ENCODE results near the gene CA4. TPM values are rescaled to one million over a fixed set of nuclear protein-coding genes. Genes with fewer than 3 reads are reported as not detected.
"Not testable (repeated sequence)": the region's sequence is repeated elsewhere in the genome, so short reads cannot be mapped to it uniquely, and the experiment has no call there.

The CA4 gene
- total RNA-seq, result 12.9 TPM
- long read RNA-seq, transcript CA4-201 (8 exons, 1,154 nt), result major isoform, 9 of 15 reads
- long read RNA-seq, partial matches to known transcripts, result 2 of 15 reads
- long read RNA-seq, other reads (novel, unspliced or antisense), result 4 of 15 reads

DNA sequence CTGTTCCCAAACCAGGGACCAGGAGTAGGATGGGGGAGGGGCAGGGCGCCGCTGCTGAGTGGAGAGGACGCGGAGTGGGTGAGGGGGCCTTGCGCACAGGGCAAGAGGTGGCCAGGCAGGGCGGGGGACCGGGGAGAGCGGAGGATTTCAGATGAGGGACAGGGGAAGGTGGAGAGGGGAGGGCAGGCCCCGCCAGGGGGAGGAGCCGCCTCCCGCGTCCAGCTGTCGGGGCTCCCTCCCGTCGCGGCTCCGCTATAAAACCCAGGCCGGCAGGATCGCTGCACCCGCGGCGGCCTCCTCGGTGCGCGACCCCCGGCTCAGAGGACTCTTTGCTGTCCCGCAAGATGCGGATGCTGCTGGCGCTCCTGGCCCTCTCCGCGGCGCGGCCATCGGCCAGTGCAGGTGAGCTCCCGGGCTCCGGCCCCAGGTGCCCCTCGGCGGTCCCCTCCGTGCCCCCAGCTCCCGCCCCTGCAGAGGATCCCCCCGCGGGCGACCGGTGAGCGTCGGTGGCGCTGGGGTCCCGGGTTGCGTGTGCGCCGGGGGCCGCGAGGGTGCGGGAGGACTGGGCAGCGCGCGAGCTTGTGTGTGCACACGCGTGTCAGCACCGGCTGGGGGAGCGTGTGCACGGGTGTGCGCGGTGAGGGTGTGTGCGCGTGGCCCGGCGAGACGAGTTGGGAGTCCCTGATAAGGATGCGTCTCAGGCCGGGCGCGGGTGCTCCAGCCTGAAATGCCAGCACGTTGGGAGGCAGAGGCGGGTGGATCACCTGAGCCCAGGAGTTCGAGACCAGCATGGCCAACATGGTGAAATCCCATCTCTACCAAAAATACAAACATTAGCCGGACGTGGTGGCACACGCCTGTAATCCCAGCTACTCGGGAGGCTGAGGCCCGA, at the start of gene CA4:
TSS of gene CA4 (plus strand) at position 283 of the 892 bp plus-strand sequence. CDS start at position 345, 62 bp downstream.
- H3K9me3 ChIP-seq (replicated peaks), result no peaks in the 10 kb centered on the region
- intact Hi-C loops (cut with micrococcal nuclease), result no loop called here
- TF ChIP-seq, protein P1, sequence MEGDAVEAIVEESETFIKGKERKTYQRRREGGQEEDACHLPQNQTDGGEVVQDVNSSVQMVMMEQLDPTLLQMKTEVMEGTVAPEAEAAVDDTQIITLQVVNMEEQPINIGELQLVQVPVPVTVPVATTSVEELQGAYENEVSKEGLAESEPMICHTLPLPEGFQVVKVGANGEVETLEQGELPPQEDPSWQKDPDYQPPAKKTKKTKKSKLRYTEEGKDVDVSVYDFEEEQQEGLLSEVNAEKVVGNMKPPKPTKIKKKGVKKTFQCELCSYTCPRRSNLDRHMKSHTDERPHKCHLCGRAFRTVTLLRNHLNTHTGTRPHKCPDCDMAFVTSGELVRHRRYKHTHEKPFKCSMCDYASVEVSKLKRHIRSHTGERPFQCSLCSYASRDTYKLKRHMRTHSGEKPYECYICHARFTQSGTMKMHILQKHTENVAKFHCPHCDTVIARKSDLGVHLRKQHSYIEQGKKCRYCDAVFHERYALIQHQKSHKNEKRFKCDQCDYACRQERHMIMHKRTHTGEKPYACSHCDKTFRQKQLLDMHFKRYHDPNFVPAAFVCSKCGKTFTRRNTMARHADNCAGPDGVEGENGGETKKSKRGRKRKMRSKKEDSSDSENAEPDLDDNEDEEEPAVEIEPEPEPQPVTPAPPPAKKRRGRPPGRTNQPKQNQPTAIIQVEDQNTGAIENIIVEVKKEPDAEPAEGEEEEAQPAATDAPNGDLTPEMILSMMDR (IDR thresholded peaks at IDR 0.05; ENCODE audit: borderline replicate concordance), result no peak
- H3K4me3 ChIP-seq, result peak within 1 kb of the TSS; percentile 68
- DNase-seq, result no peak
- peak within 1 kb of the TSS; percentile 78 for H3K27ac ChIP-seq (replicated peaks)
- H3K4me1 ChIP-seq, result peaks cover 59% of the 10 kb centered on the region
- peaks cover 97% of the 10 kb centered on the region for H3K27me3 ChIP-seq (ENCODE audit: low read depth)
- H3K36me3 ChIP-seq, result no peaks in the 10 kb centered on the region

DNA sequence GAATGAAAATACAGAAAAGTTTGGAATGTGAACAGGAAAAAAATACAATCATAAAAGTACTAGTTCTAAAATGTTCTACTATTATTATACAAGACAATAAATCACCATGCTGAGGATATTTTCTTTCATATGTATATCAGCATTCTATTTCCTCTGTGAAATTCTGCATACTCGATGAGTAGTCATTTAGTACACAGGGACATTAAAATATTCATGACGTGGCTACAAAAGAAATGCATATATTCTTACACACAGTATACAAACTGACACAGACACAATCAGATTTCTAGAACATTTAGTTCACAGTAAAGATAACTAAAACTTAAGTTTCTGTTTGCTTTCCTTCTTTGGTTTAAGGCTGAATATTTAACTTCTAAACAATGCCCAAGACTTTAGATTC, 49.2 kb upstream of the CA4 start:
- H3K27ac ChIP-seq (replicated peaks); H3K36me3 ChIP-seq; H3K9me3 ChIP-seq (replicated peaks); H3K4me3 ChIP-seq; H3K27me3 ChIP-seq (ENCODE audit: low read depth); intact Hi-C loops (cut with micrococcal nuclease); DNase-seq: not testable (repeated sequence)
- peaks cover 12% of the 10 kb centered on the region for H3K4me1 ChIP-seq

DNA sequence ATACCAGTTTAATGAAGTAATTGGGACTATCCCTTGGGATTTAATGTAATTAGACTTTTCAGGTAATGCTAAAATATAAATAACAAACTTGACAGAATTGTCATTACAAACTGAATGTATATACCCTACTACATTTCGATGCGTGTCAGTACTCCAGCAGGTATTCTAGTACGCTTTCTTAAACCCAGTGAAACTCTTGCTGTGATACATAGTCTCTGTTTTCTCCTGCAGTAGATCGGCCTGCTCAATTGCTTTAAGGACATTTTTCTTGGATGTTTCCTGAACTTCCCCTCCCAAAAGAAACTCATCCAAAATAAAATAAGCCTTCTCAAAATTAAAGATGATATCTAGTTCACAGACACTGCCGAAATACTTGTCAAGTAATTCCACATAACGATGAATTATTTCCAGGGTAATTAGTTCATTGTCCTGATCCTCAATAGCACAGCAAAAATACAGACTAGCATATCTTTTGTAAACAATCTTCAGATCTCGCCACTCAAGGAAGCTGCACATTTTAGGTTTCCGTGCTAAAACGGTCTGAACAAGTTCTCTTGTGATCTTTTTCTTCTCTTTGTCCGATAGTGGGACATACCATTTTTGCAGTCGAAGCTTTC, 47.6 kb upstream of the CA4 start:
- peak overlapping the region; percentile 63 for H3K27ac ChIP-seq (replicated peaks)

DNA sequence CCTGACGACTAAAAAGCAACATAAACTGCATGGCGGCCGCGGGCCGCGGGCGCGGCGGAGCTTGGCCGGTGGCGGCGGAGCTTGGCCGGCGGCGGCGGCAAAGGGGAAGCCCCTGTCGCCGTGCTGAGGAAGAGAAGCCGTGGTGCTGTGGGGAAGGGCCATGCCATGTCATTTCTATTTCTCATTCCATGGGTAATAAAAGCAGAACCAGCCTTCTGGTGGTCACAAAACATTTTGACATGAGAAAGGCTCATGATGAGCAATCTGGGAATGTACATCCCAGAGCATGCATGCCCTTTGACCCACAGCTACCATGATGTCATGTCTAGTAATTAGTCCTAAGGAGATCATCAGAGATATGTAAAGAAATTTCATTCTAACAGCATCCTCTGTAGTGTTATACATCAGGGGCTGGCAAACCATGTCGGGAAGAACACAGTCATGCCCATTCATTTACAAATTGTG, 47.1 kb upstream of the CA4 start:
- intact Hi-C loops (cut with micrococcal nuclease), result no loop called here
- peak overlapping the region; percentile 53 for H3K4me3 ChIP-seq
- H3K4me1 ChIP-seq, result peaks cover 8% of the 10 kb centered on the region
- no peaks in the 10 kb centered on the region for H3K27me3 ChIP-seq (ENCODE audit: low read depth)
- H3K27ac ChIP-seq (replicated peaks), result peak overlapping the region; percentile 63
- no peaks in the 10 kb centered on the region for H3K36me3 ChIP-seq
- TF ChIP-seq, protein P1 (IDR thresholded peaks at IDR 0.05; ENCODE audit: borderline replicate concordance), result no peak
- DNase-seq, result no peak
- H3K9me3 ChIP-seq (replicated peaks), result no peaks in the 10 kb centered on the region

More for the DNA sequence above, 47.6 kb upstream of the CA4 start:
- H3K27me3 ChIP-seq (ENCODE audit: low read depth); intact Hi-C loops (cut with micrococcal nuclease); DNase-seq; H3K4me1 ChIP-seq; H3K36me3 ChIP-seq; H3K9me3 ChIP-seq (replicated peaks): not testable (repeated sequence)
- peak overlapping the region; percentile 53 for H3K4me3 ChIP-seq

DNA sequence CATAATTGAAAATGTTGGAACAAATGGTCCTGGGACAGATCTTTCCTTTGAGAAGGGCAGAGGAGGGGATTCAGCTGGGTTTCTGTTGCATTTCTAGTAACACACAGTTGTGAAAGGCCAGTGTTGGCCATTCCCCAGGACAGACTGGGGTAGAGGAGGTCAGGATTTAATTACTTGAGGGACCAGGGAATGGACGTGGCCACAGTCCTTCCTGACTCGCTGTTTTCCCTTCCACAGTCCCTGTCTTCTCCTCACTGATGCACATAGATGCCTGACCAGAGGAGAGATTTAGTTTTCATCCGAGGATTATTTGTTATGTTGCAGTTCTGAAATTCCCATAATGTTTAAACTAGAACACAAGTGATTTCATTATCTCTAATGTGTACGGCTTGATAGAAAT, 45.8 kb upstream of the CA4 start:
- no peaks in the 10 kb centered on the region for H3K36me3 ChIP-seq
- TF ChIP-seq, protein P1 (IDR thresholded peaks at IDR 0.05; ENCODE audit: borderline replicate concordance), result no peak
- H3K9me3 ChIP-seq (replicated peaks), result no peaks in the 10 kb centered on the region
- intact Hi-C loops (cut with micrococcal nuclease), result no loop called here
- peaks cover 8% of the 10 kb centered on the region for H3K4me1 ChIP-seq
- DNase-seq, result no peak
- H3K27ac ChIP-seq (replicated peaks), result no peak overlapping the region
- H3K4me3 ChIP-seq, result no peak overlapping the region
- H3K27me3 ChIP-seq (ENCODE audit: low read depth), result no peaks in the 10 kb centered on the region

DNA sequence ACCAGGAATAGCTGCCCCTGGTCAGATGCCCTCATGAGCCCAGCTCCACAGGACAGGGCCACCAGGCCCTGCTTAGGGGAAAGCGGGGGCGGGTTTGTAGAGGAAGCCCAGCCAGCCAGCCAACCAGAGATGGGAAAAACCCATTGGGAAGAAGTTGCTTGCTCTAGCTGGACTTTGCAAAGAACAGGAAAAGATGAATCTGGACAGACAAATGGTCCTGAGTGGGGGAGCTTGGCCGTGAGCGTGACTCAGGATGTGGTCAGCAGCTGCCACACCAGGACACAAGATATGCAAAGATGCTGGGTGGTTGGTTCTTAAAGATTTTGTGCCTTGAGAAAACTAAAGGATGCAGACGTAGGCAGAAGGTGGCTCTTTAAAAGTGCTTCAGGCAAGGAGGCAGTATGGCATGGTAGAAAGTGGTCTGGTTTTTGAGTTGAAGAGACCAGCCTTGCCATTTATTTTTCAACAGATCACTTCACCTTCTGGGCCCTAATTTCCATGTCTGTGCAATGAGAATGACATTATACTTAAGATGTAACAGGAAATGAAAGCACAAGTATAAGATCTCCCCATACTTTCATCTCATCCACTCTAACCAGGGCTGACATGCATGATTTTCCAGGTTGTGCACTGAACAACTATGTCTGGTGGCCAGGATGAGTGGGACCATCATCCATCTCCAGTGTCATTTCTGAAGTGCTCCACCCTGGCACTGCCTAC, 43.3 kb upstream of the CA4 start:
- TF ChIP-seq, protein P1 (IDR thresholded peaks at IDR 0.05; ENCODE audit: borderline replicate concordance), result no peak

More for the DNA sequence above, 43.3 kb upstream of the CA4 start:
- H3K27me3 ChIP-seq (ENCODE audit: low read depth), result no peaks in the 10 kb centered on the region
- peaks cover 8% of the 10 kb centered on the region for H3K4me1 ChIP-seq
- no peaks in the 10 kb centered on the region for H3K36me3 ChIP-seq
- no peak for DNase-seq
- H3K4me3 ChIP-seq, result no peak overlapping the region
- H3K27ac ChIP-seq (replicated peaks), result no peak overlapping the region
- no peaks in the 10 kb centered on the region for H3K9me3 ChIP-seq (replicated peaks)
- intact Hi-C loops (cut with micrococcal nuclease), result no loop called here
